Activated T-cell treated with anti-CD3 and anti-CD28 coated beads, Interleukin-2, amount 50 U/mL, for 72 hours (primary cell): ENCODE data around the gene RALGAPA2. TPM values are rescaled to one million over a fixed set of nuclear protein-coding genes. Genes with fewer than 3 reads are reported as not detected.
A peak's percentile ranks its signal among the peaks of the same experiment; 100 is the strongest.

Source experiments
- ATAC-seq, 2 donors: fragments of 150-1000 bp; cut with Tn5 transposase; replicated peaks in 1 of 2; 2 replicates each; pipeline ENCODE4 v1.10.0; 2021; ENCODE audit warnings: moderate library complexity in 2 of 2, mild to moderate bottlenecking in 1 of 2
- DNase-seq, 2 donors: peaks; one replicate each; pipeline ENCODE4 v3.0.0; 2021 to 2022; ENCODE audit warnings: mixed read lengths in 1 of 2
- H3K27ac Mint-ChIP-seq: one replicate; pipeline ENCODE4 v1.8.0; 2022; ENCODE audit warnings: mild to moderate bottlenecking, moderate library complexity, mixed read lengths
- H3K27me3 Mint-ChIP-seq: one replicate; pipeline ENCODE4 v1.8.0; 2022; ENCODE audit warnings: low read depth, mixed read lengths
- H3K36me3 Mint-ChIP-seq, 2 donors: one replicate each; pipeline ENCODE4 v1.8.0; 2022; ENCODE audit warnings: mixed read lengths in 2 of 2, mild to moderate bottlenecking in 1 of 2; ENCODE audit not compliant: insufficient read depth in 2 of 2
- H3K4me1 Mint-ChIP-seq: one replicate; pipeline ENCODE4 v1.8.0; 2022; ENCODE audit warnings: low read depth, mixed read lengths
- H3K4me3 Mint-ChIP-seq, 2 donors: one replicate each; pipeline ENCODE4 v1.8.0; 2022; ENCODE audit warnings: mild to moderate bottlenecking in 2 of 2, mixed read lengths in 2 of 2, moderate library complexity in 2 of 2
- H3K9me3 Mint-ChIP-seq, 2 donors: one replicate each; pipeline ENCODE4 v1.8.0; 2022; ENCODE audit warnings: mixed read lengths in 2 of 2
- total RNA-seq, 2 donors: library from RNA; stranded (reverse); gene quantifications; one replicate each; pipeline ENCODE4 v1.2.3, GENCODE V29; 2022

Gene RALGAPA2
- total RNA-seq, 2 donors from 2014 or later = 38.4 to 46.8 TPM

GRCh38 chr20:20390393-20390792, 322.1 kb downstream of the RALGAPA2 start:
- H3K9me3 Mint-ChIP-seq = no peaks in the 10 kb centered on the region
- no peaks in the 10 kb centered on the region for H3K36me3 Mint-ChIP-seq
- no peak for DNase-seq
- no peaks in the 10 kb centered on the region for H3K4me1 Mint-ChIP-seq
- H3K4me3 Mint-ChIP-seq = no peak overlapping the region
- no peak overlapping the region for H3K27ac Mint-ChIP-seq
- ATAC-seq = no peak
- no peaks in the 10 kb centered on the region for H3K27me3 Mint-ChIP-seq

- DNase-seq (no peak), ATAC-seq (no peak)
- H3K4me3 Mint-ChIP-seq = no peak overlapping the region
- no peaks in the 10 kb centered on the region for H3K27me3 Mint-ChIP-seq
- H3K27ac Mint-ChIP-seq = no peak overlapping the region
- H3K4me1 Mint-ChIP-seq = no peaks in the 10 kb centered on the region
- no peaks in the 10 kb centered on the region for H3K9me3 Mint-ChIP-seq
- no peaks in the 10 kb centered on the region for H3K36me3 Mint-ChIP-seq
Observed at GRCh38 chr20:20386192-20386591, 326.3 kb downstream of the RALGAPA2 start.

GRCh38 chr20:20375862-20376261, 336.6 kb downstream of the RALGAPA2 start:
- ATAC-seq = no peak
- Mint-ChIP-seq H3K27me3 (peaks cover 66% of the 10 kb centered on the region), H3K9me3 (no peaks in the 10 kb centered on the region), H3K4me3 (no peak overlapping the region), H3K36me3 (peaks cover 0 to 1% of the 10 kb centered on the region in 2 donors), H3K27ac (no peak overlapping the region), H3K4me1 (peaks cover 23% of the 10 kb centered on the region)
- DNase-seq = no peak

GRCh38 chr20:20373091-20373571, 339.3 kb downstream of the RALGAPA2 start:
- Mint-ChIP-seq H3K9me3 (no peaks in the 10 kb centered on the region), H3K36me3 (peaks cover 2 to 3% of the 10 kb centered on the region in 2 donors), H3K4me1 (peaks cover 33% of the 10 kb centered on the region), H3K27ac (no peak overlapping the region), H3K27me3 (peaks cover 68% of the 10 kb centered on the region), H3K4me3 (no peak overlapping the region)
- ATAC-seq (no peak), DNase-seq (no peak)

- Mint-ChIP-seq H3K27ac (no peak overlapping the region), H3K27me3 (peaks cover 74% of the 10 kb centered on the region), H3K4me3 (peak overlapping the region; percentile 48 to 63)
Observed at GRCh38 chr20:20371681-20372080, 340.8 kb downstream of the RALGAPA2 start.

GRCh38 chr20:20371083-20371482, 341.4 kb downstream of the RALGAPA2 start:
- Mint-ChIP-seq H3K27ac (no peak overlapping the region), H3K4me3 (peak overlapping the region; percentile 48 to 63), H3K4me1 (peaks cover 43% of the 10 kb centered on the region), H3K36me3 (peaks cover 2 to 3% of the 10 kb centered on the region in 2 donors), H3K9me3 (no peaks in the 10 kb centered on the region), H3K27me3 (peaks cover 75% of the 10 kb centered on the region)
- no peak for DNase-seq
- no peak for ATAC-seq

More at GRCh38 chr20:20371681-20372080, 340.8 kb downstream of the RALGAPA2 start:
- peaks cover 38% of the 10 kb centered on the region for H3K4me1 Mint-ChIP-seq
- DNase-seq (no peak), ATAC-seq (no peak)
- peaks cover 2 to 3% of the 10 kb centered on the region in 2 donors for H3K36me3 Mint-ChIP-seq
- H3K9me3 Mint-ChIP-seq = no peaks in the 10 kb centered on the region

- DNase-seq (no peak), ATAC-seq (no peak)
- peaks cover 2 to 3% of the 10 kb centered on the region in 2 donors for H3K36me3 Mint-ChIP-seq
- H3K4me1 Mint-ChIP-seq = peaks cover 52% of the 10 kb centered on the region
- peak overlapping the region; percentile 81 to 89 for H3K4me3 Mint-ChIP-seq
- no peaks in the 10 kb centered on the region for H3K9me3 Mint-ChIP-seq
- peaks cover 75% of the 10 kb centered on the region for H3K27me3 Mint-ChIP-seq
- peak overlapping the region; percentile 1 for H3K27ac Mint-ChIP-seq
Observed at GRCh38 chr20:20370094-20370575, 342.3 kb downstream of the RALGAPA2 start.

- H3K27me3 Mint-ChIP-seq = peaks cover 73% of the 10 kb centered on the region
- DNase-seq = peak; percentile 43 to 55
- H3K4me3 Mint-ChIP-seq = peak overlapping the region; percentile 81 to 89
- peaks cover 2 to 3% of the 10 kb centered on the region in 2 donors for H3K36me3 Mint-ChIP-seq
- peak; percentile 46 to 55 for ATAC-seq
- peak overlapping the region; percentile 1 for H3K27ac Mint-ChIP-seq
- peaks cover 53% of the 10 kb centered on the region for H3K4me1 Mint-ChIP-seq
- no peaks in the 10 kb centered on the region for H3K9me3 Mint-ChIP-seq
Observed at GRCh38 chr20:20369250-20370093, 343.0 kb downstream of the RALGAPA2 start.

GRCh38 chr20:20368418-20369249, 343.8 kb downstream of the RALGAPA2 start:
- Mint-ChIP-seq H3K27ac (no peak overlapping the region), H3K4me3 (peak overlapping the region in 1 of 2 donors; percentile 61), H3K9me3 (no peaks in the 10 kb centered on the region), H3K27me3 (peaks cover 70% of the 10 kb centered on the region), H3K36me3 (peaks cover 2 to 3% of the 10 kb centered on the region in 2 donors), H3K4me1 (peaks cover 50% of the 10 kb centered on the region)
- peak; percentile 20 to 32 for DNase-seq
- peak; percentile 33 to 36 for ATAC-seq

GRCh38 chr20:20367575-20368417, 344.6 kb downstream of the RALGAPA2 start, which contains the start of gene INSM1:
INSM1 (plus strand) TSS chr20:20368104; CDS start chr20:20368268, 164 bp downstream.
- H3K4me3 Mint-ChIP-seq = peak within 1 kb of the TSS; percentile 90 to 92
- no peaks in the 10 kb centered on the region for H3K9me3 Mint-ChIP-seq
- ATAC-seq (peak; percentile 55 to 57), DNase-seq (peak; percentile 53 to 54)
- peaks cover 70% of the 10 kb centered on the region for H3K27me3 Mint-ChIP-seq
- no peak within 1 kb of the TSS for H3K27ac Mint-ChIP-seq
- H3K36me3 Mint-ChIP-seq = peaks cover 3 to 4% of the 10 kb centered on the region in 2 donors
- H3K4me1 Mint-ChIP-seq = peaks cover 53% of the 10 kb centered on the region

GRCh38 chr20:20366876-20367574, 345.4 kb downstream of the RALGAPA2 start:
- DNase-seq (no peak), ATAC-seq (no peak)
- Mint-ChIP-seq H3K27me3 (peaks cover 70% of the 10 kb centered on the region), H3K9me3 (no peaks in the 10 kb centered on the region), H3K36me3 (peaks cover 3 to 4% of the 10 kb centered on the region in 2 donors), H3K4me3 (peak overlapping the region; percentile 90 to 92), H3K4me1 (peaks cover 52% of the 10 kb centered on the region), H3K27ac (no peak overlapping the region)

- Mint-ChIP-seq H3K4me3 (peak overlapping the region; percentile 68 to 73), H3K27ac (no peak overlapping the region), H3K27me3 (peaks cover 70% of the 10 kb centered on the region), H3K4me1 (peaks cover 54% of the 10 kb centered on the region), H3K36me3 (peaks cover 3 to 4% of the 10 kb centered on the region in 2 donors), H3K9me3 (no peaks in the 10 kb centered on the region)
- DNase-seq (no peak), ATAC-seq (no peak)
Observed at GRCh38 chr20:20366551-20366875, 345.9 kb downstream of the RALGAPA2 start.
